Gastrocnemius medialis (tissue), 4 donors: ENCODE measurements around the gene ARIH1. TPM values are rescaled to one million over a fixed set of nuclear protein-coding genes. Genes with fewer than 3 reads are reported as not detected.

Experiments
- ATAC-seq, 2 donors: fragments of 150-250 bp; one replicate each; pipeline ENCODE4 v1.9.1; 2016
- DNase-seq, 2 donors: peaks; one replicate each; pipeline ENCODE4 v3.0.0-alpha.2; 2019
- H3K27ac ChIP-seq, 4 donors: fragments of 200-600 bp; sonication (generic); 1 replicate in 1 of 4; 2 replicates in 3 of 4; pipeline ENCODE4 v1.5.1; 2016 to 2018; ENCODE audit warnings: mild to moderate bottlenecking in 2 of 4, moderate library complexity in 1 of 4
- H3K27me3 ChIP-seq, 3 donors: fragments of 200-600 bp; sonication (generic) in 2 of 3; 1 replicate in 1 of 3; 2 replicates in 2 of 3; pipeline versions ENCODE4 v1.5.1 to v1.6.0; 2016 to 2019; ENCODE audit warnings: mild to moderate bottlenecking in 1 of 3, moderate library complexity in 1 of 3
- H3K36me3 ChIP-seq, 2 donors: fragments of 200-600 bp; sonication (generic) in 1 of 2; one replicate each; pipeline ENCODE4 v1.5.1; 2017 to 2018
- H3K4me1 ChIP-seq, 2 donors: fragments of 200-600 bp; sonication (generic) in 1 of 2; one replicate each; pipeline ENCODE4 v1.5.1; 2016 to 2017; ENCODE audit warnings: mild to moderate bottlenecking in 2 of 2
- H3K4me3 ChIP-seq, 4 donors: fragments of 200-600 bp; sonication (generic) in 3 of 4; 1 replicate in 1 of 4; 2 replicates in 3 of 4; pipeline ENCODE4 v1.5.1; 2016 to 2019; ENCODE audit warnings: mild to moderate bottlenecking in 2 of 4
- H3K9me3 ChIP-seq, 3 donors: fragments of 200-600 bp; sonication (generic) in 2 of 3; 1 replicate in 1 of 3; 2 replicates in 2 of 3; pipeline ENCODE4 v1.5.1; 2016 to 2019
- POLR2A ChIP-seq, 2 donors: fragments of 450-650 bp; IDR thresholded peaks; one replicate each; pipeline ENCODE4 v1.6.1; 2017; ENCODE audit warnings: antibody characterized with exemption in 2 of 2, mild to moderate bottlenecking in 2 of 2, moderate library complexity in 2 of 2
- in situ Hi-C, 4 donors: fragments of 200-750 bp; cut with MboI; loops; one replicate each; pipeline versions ENCODE4 v1.15.0 to v1.8.0; 2017; ENCODE audit warnings: low sequenced_read_pairs in 4 of 4
- intact Hi-C: fragments of 100-400 bp; cut with DNase I; formaldehyde crosslinking; loops from one replicate; pipeline ENCODE4 v1.15.1; 2023; ENCODE audit warnings: low total_unique reads
- total RNA-seq, 4 donors: library from RNA; depleted of rRNA; stranded (reverse); fragments of >200 nt; gene quantifications; one replicate each; pipeline versions ENCODE4 v1.1.0 to v1.2.3, GENCODE V29; 2016
- TF ChIP-seq, protein P1 (sequence below), 5 experiments: fragments of 450-650 bp in 3 of 5; fragments of 200-600 bp in 2 of 5; sonication (generic) in 2 of 5; IDR thresholded peaks in 4 of 5; conservative IDR thresholded peaks in 1 of 5; 1 replicate in 4 of 5; 2 replicates in 1 of 5; pipeline ENCODE4 v1.5.1; 2016 to 2019; ENCODE audit warnings: antibody characterized with exemption in 5 of 5, mild to moderate bottlenecking in 3 of 5, moderate library complexity in 3 of 5

The ARIH1 gene
- total RNA-seq, 4 donors from 2014 or later = 46.3 to 85.6 (median 68.3) TPM

DNA sequence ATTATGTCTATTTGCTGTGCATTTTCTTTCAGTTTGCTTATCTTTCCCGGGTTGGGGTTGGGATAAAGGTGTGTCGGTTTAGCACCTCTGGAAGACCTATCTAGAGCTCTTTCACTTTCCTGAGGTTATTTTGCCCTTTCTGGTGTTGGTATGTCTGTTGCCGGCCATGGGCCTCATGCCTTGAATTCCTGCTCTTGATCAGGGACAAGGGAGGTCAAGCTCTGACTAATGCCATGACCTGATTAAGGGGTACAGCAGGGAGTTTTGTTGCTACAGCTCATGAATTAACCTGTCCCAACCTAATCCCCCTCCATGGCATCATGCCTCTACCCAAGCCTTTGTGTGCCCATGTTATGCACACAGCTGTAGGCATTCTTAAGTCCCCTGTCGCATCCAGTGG lies 109.9 kb downstream of the ARIH1 start:
- no peak overlapping the region for H3K27ac ChIP-seq
- peaks cover 0 to 57% of the 10 kb centered on the region in 2 donors for H3K36me3 ChIP-seq
- no peaks in the 10 kb centered on the region for H3K4me1 ChIP-seq
- no peaks in the 10 kb centered on the region for H3K9me3 ChIP-seq
- no peak for ATAC-seq
- DNase-seq = no peak
- no peak overlapping the region for H3K4me3 ChIP-seq
- TF ChIP-seq, protein P1, sequence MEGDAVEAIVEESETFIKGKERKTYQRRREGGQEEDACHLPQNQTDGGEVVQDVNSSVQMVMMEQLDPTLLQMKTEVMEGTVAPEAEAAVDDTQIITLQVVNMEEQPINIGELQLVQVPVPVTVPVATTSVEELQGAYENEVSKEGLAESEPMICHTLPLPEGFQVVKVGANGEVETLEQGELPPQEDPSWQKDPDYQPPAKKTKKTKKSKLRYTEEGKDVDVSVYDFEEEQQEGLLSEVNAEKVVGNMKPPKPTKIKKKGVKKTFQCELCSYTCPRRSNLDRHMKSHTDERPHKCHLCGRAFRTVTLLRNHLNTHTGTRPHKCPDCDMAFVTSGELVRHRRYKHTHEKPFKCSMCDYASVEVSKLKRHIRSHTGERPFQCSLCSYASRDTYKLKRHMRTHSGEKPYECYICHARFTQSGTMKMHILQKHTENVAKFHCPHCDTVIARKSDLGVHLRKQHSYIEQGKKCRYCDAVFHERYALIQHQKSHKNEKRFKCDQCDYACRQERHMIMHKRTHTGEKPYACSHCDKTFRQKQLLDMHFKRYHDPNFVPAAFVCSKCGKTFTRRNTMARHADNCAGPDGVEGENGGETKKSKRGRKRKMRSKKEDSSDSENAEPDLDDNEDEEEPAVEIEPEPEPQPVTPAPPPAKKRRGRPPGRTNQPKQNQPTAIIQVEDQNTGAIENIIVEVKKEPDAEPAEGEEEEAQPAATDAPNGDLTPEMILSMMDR (IDR thresholded peaks at IDR 0.05 in 4 of 5, conservative IDR thresholded peaks at IDR 0.05 in 1 of 5) = no peak
- TF ChIP-seq POLR2A (IDR thresholded peaks at IDR 0.05) = no peak
- intact Hi-C loops (no loop called here), in situ Hi-C loops (loop anchor here in 1 of 4 donors (10.0 kb wide), 1 partner anchor 91 kb away; no protein-coding TSS in a partner anchor)
- H3K27me3 ChIP-seq = no peaks in the 10 kb centered on the region

DNA sequence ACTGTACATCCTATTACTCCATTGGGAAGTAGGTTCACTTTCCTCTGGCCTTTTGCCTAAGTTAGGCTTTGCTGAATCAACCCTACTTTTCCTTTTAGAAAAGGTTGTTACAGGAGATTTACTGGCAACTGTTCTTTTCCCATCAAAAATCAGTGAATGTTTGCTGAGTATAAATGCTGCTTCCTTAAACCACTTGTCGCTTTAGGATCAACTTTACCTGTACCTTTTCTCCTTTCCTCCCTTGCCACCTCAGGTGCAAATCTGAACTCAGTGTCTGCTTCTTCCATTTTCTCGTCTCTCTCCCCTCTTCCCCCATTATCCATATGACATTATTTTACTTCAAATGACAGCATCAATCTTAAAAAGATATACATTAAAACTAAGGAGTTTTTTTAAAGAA lies 110.9 kb downstream of the ARIH1 start:
- intact Hi-C loops = no loop called here
- no peaks in the 10 kb centered on the region for H3K27me3 ChIP-seq
- H3K9me3 ChIP-seq = no peaks in the 10 kb centered on the region
- TF ChIP-seq, protein P1 (IDR thresholded peaks at IDR 0.05 in 4 of 5, conservative IDR thresholded peaks at IDR 0.05 in 1 of 5) = no peak
- TF ChIP-seq POLR2A (IDR thresholded peaks at IDR 0.05) = no peak
- in situ Hi-C loops = loop anchor here in 1 of 4 donors (10.0 kb wide), 1 partner anchor 90 kb away; no protein-coding TSS in a partner anchor
- H3K4me3 ChIP-seq = no peak overlapping the region
- no peak for ATAC-seq
- no peak overlapping the region for H3K27ac ChIP-seq
- no peak for DNase-seq
- peaks cover 0 to 47% of the 10 kb centered on the region in 2 donors for H3K36me3 ChIP-seq
- no peaks in the 10 kb centered on the region for H3K4me1 ChIP-seq

- DNase-seq (no peak), ATAC-seq (no peak)
- Histone ChIP-seq H3K4me1 (no peaks in the 10 kb centered on the region), H3K9me3 (no peaks in the 10 kb centered on the region), H3K27ac (no peak overlapping the region), H3K27me3 (no peaks in the 10 kb centered on the region), H3K36me3 (peaks cover 0 to 45% of the 10 kb centered on the region in 2 donors), H3K4me3 (no peak overlapping the region)
- intact Hi-C loops = no loop called here
- no peak for TF ChIP-seq POLR2A (IDR thresholded peaks at IDR 0.05)
- TF ChIP-seq, protein P1 (IDR thresholded peaks at IDR 0.05 in 4 of 5, conservative IDR thresholded peaks at IDR 0.05 in 1 of 5) = no peak
- in situ Hi-C loops = loop anchor here in 1 of 4 donors (10.0 kb wide), 1 partner anchor 89 kb away; no protein-coding TSS in a partner anchor
Observed at GRCh38 chr15:72585476-72586058, 111.4 kb downstream of the ARIH1 start.

GRCh38 chr15:72588096-72588495 lies 114.0 kb downstream of the ARIH1 start:
- ATAC-seq (no peak), DNase-seq (no peak)
- Histone ChIP-seq H3K4me3 (no peak overlapping the region), H3K4me1 (no peaks in the 10 kb centered on the region), H3K27me3 (no peaks in the 10 kb centered on the region), H3K27ac (no peak overlapping the region), H3K36me3 (peaks cover 0 to 21% of the 10 kb centered on the region in 2 donors), H3K9me3 (no peaks in the 10 kb centered on the region)
- TF ChIP-seq, protein P1 (IDR thresholded peaks at IDR 0.05 in 4 of 5, conservative IDR thresholded peaks at IDR 0.05 in 1 of 5) = no peak
- no peak for TF ChIP-seq POLR2A (IDR thresholded peaks at IDR 0.05)
- in situ Hi-C loops (loop anchor here in 1 of 4 donors (10.0 kb wide), 1 partner anchor 87 kb away; no protein-coding TSS in a partner anchor), intact Hi-C loops (no loop called here)
